Hepatocyte (in vitro differentiated cells): ENCODE measurements around the gene MRPL36.

Source experiments
- CTCF ChIP-seq: fragments of 200-600 bp; sonication (generic); IDR thresholded peaks from 2 replicates; pipeline ENCODE4 v1.5.1; 2016; ENCODE audit warnings: antibody characterized with exemption, mild to moderate bottlenecking; ENCODE audit not compliant: poor library complexity
- EZH2 ChIP-seq: fragments of 200-600 bp; sonication (generic); IDR thresholded peaks from 2 replicates; pipeline ENCODE4 v1.6.1; 2016; ENCODE audit warnings: antibody characterized with exemption, mild to moderate bottlenecking, borderline replicate concordance

GRCh38 chr5:1830571-1831228 is 31.1 kb upstream of the MRPL36 start:
- TF ChIP-seq CTCF (no peak), EZH2 (no peak)
